SK-MEL-5 (cell line): Measurements from ENCODE around the gene EGR1. TPM values are rescaled to one million over a fixed set of nuclear protein-coding genes. Genes with fewer than 3 reads are reported as not detected.

Source experiments
- small RNA-seq, 2 experiments: library from RNA; depleted of rRNA; stranded (forward); fragments of <200 nt; gene quantifications; one replicate each; pipeline ENCODE3, GENCODE V24; 2014
- total RNA-seq: library from RNA; depleted of rRNA; stranded (reverse); fragments of >200 nt; shearing (Covaris generic); gene quantifications from 2 replicates; pipeline ENCODE4 v1.2.3, GENCODE V29; 2014; rRNA removed

The EGR1 gene
- total RNA-seq, 1 experiment from 2014 or later: 2.8 TPM

Small RNA genes within 50 kb of the gene (small RNA-seq; reads per million reads assigned to genes)
- gene AC113403.1: 0 reads per million in 2 experiments

Other genes starting within 250 kb of the EGR1 start
- gene GFRA3, start 190.9 kb upstream of the EGR1 start, total RNA-seq: not detected in 2 replicates
- gene CDC25C, start 133.7 kb upstream of the EGR1 start, total RNA-seq: 9.0 and 9.3 TPM in 2 replicates
- 18.5 and 19.5 TPM in 2 replicates for gene FAM53C, start 127.2 kb upstream of the EGR1 start, total RNA-seq
- gene KDM3B, start 112.8 kb upstream of the EGR1 start, total RNA-seq: 42.9 and 44.3 TPM in 2 replicates
- gene REEP2, start 26.4 kb upstream of the EGR1 start, total RNA-seq: 0.32 and 2.7 TPM in 2 replicates
- gene ETF1, start 77.8 kb downstream of the EGR1 start, total RNA-seq: 196 and 213 TPM in 2 replicates
- 743 and 805 TPM in 2 replicates for gene HSPA9, start 109.9 kb downstream of the EGR1 start, total RNA-seq